ENCODE results near the gene MMP24OS.
A peak's percentile ranks its signal among the peaks of the same experiment; 100 is the strongest.

DNA sequence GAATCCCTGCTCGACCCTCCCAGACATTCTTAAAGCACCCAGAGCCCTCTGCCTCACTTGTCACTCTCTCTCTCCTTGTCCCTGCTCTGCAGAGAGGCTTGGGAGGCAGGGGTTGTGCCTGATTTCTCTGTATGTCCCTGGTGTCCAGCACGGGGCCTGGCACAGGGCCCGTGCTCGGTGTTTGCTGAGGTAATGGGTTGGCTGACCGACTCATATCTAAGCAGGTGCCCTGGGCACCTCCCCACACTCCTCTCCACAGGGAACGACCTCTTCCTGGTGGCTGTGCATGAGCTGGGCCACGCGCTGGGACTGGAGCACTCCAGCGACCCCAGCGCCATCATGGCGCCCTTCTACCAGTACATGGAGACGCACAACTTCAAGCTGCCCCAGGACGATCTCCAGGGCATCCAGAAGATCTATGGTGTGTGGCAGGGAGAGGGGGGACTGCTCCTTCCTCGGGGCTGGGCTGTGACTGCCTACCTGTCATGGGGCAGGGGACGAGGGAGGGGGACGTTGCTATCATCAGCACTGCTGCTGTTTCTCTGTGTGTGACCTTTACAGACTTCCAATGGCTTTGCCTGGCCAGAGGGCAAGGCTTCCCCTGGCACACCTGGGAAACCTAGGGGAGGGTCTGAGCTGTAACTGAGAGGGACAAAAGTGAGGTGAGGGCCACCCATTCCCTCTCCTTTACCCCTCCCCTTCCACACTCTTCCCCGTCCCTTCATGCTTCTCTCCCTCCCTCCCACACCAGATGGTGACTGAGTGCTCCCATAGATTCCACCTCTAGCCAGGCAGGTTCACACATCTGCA lies 14.2 kb downstream of the MMP24OS start:
- no peak for TF ChIP-seq EP300 (IDR thresholded peaks at IDR 0.05; ENCODE audit: borderline replicate concordance)
- TF ChIP-seq, protein P1, sequence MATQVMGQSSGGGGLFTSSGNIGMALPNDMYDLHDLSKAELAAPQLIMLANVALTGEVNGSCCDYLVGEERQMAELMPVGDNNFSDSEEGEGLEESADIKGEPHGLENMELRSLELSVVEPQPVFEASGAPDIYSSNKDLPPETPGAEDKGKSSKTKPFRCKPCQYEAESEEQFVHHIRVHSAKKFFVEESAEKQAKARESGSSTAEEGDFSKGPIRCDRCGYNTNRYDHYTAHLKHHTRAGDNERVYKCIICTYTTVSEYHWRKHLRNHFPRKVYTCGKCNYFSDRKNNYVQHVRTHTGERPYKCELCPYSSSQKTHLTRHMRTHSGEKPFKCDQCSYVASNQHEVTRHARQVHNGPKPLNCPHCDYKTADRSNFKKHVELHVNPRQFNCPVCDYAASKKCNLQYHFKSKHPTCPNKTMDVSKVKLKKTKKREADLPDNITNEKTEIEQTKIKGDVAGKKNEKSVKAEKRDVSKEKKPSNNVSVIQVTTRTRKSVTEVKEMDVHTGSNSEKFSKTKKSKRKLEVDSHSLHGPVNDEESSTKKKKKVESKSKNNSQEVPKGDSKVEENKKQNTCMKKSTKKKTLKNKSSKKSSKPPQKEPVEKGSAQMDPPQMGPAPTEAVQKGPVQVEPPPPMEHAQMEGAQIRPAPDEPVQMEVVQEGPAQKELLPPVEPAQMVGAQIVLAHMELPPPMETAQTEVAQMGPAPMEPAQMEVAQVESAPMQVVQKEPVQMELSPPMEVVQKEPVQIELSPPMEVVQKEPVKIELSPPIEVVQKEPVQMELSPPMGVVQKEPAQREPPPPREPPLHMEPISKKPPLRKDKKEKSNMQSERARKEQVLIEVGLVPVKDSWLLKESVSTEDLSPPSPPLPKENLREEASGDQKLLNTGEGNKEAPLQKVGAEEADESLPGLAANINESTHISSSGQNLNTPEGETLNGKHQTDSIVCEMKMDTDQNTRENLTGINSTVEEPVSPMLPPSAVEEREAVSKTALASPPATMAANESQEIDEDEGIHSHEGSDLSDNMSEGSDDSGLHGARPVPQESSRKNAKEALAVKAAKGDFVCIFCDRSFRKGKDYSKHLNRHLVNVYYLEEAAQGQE (IDR thresholded peaks at IDR 0.05; ENCODE audit: low read depth): no peak
- no peak for TF ChIP-seq EGR1 (IDR thresholded peaks at IDR 0.05)
- no peak; the same call in 1 of the 2 replicates for TF ChIP-seq RAD21 (IDR thresholded peaks at IDR 0.05; ENCODE audit: low read depth)
- TF ChIP-seq TAF1 (IDR thresholded peaks at IDR 0.05; ENCODE audit: low read depth): no peak
- 0 out of 2 replicates have a peak, but pooled peaks have one; percentile 3 for TF ChIP-seq CEBPB (IDR thresholded peaks at IDR 0.05)
- TF ChIP-seq CREB1 (IDR thresholded peaks at IDR 0.05; ENCODE audit: low read depth): no peak
- no peak for TF ChIP-seq TEAD4 (IDR thresholded peaks at IDR 0.05)
- TF ChIP-seq, protein P2, sequence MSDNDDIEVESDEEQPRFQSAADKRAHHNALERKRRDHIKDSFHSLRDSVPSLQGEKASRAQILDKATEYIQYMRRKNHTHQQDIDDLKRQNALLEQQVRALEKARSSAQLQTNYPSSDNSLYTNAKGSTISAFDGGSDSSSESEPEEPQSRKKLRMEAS (IDR thresholded peaks at IDR 0.05): peak; percentile 68; the same call in 1 of the 2 replicates

Data from Ishikawa (cell line).